ENCODE results near the gene NFIC.

The NFIC gene

DNA sequence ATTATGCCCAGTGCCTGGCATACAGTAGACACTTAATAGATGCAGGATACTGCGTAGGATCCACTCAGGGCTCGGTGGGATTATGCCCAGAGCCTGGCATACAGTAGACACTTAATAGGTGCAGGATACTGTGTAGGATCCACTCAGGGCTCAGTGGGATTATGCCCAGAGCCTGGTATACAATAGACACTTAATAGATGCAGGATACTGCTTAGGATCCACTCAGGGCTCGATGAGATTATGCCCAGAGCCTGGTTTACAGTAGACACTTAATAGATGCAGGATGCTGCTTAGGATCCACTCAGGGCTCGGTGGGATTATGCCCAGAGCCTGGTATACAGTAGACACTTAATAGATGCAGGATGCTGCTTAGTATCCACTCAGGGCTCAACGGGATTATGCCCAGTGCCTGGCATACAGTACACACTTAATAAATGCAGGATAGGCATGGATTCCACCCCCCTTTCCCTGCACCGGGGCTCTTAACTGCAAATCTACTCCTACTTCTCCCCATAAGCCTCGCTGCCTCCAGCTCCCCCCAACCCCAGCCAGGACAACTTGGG lies 89.1 kb downstream of the NFIC start:
- DNase-seq, result no peak

DNA sequence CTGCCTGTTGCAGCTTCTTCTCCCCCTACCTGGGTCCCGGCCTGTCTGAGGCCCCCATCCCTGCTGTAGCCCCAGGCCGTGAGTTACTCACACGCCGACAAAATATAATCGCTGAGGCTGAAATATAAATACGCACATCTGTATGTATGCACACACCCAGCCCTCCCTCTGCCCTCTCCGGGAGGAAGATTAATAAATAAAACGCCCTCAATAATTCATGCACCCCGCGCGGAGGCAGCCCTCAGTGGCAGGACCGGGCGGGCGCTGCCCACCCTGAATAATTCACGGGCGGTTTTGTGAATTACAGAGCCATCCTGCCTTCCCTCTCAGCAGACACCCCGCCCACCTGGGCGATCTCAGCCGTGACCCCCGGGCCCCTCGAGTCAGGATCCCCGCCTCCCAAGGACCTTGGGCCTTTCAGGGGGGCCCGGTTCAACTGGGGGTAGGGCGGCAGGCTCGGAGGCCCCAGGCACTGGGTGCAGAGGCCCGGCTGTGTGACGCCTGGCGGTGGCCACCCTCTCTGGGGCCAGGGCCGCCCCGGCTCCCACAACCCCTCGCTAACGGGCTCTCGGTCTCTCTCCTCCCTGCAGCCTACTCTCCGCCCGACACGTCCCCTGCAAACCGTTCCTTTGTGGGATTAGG lies 89.7 kb downstream of the NFIC start:
- no peak for DNase-seq

DNA sequence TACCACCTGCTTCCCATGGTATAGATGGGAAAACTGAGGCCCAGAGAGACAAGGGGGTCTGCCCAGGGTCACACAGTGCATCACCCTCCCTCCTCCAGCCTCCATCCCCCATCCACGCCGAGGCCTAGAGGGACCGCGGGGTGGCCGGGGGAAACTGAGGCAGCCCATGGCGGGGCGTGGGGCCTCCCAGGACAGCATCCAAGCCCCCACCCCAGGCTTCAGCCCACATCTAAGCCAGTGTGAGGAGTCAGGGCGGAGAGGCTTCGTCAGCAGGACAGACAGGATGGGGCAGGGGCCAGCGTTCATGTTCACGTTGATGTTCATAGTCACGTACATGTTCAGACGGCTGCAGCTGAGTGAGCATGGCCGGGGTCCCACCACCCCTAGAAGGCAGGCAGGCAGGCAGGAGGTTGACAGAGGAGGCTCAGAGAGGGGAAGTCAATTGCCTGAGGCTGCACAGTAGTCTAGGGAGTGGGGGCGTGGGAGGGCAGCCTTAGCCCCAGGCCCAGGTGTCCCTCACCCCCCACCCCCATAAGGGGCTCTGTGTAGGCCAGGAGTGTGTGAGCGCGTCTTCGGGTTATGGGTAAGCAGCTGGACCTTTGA lies 90.6 kb downstream of the NFIC start:
- DNase-seq, result no peak

DNA sequence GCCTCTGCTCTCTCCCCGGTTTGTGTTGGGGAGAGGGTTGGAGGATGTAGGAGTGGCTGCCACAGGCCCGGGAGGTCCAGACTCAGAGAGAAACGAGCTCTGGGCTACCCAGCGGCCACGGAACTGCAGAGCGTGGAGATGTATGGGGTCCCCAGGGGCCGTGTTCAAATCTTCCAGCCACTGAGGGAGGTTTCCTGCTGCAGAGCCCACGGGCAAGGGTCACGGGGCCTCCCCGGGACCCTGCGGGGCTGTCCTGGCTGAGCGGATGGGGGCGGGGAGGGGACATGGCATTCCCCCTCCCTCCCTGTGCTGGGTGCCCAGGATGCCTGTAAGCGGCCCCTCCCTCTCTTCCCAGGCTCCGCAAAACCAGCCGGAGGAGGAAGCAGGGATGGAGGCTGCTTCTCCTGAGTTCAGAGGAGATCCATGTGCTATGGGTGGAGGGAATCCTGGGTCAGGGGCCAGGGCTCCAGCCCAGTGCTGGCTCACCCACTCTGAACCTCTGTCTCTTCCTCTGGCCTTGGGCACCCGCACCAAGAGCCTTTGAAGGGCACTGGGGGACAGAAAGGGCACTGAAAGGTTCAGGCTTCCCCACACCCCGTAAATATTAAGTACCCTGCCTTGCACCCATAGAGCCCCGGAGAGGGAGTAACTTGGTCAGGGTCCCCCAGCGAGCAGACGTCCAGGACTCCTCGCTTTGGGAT lies 91.3 kb downstream of the NFIC start:
- no peak for DNase-seq

DNA sequence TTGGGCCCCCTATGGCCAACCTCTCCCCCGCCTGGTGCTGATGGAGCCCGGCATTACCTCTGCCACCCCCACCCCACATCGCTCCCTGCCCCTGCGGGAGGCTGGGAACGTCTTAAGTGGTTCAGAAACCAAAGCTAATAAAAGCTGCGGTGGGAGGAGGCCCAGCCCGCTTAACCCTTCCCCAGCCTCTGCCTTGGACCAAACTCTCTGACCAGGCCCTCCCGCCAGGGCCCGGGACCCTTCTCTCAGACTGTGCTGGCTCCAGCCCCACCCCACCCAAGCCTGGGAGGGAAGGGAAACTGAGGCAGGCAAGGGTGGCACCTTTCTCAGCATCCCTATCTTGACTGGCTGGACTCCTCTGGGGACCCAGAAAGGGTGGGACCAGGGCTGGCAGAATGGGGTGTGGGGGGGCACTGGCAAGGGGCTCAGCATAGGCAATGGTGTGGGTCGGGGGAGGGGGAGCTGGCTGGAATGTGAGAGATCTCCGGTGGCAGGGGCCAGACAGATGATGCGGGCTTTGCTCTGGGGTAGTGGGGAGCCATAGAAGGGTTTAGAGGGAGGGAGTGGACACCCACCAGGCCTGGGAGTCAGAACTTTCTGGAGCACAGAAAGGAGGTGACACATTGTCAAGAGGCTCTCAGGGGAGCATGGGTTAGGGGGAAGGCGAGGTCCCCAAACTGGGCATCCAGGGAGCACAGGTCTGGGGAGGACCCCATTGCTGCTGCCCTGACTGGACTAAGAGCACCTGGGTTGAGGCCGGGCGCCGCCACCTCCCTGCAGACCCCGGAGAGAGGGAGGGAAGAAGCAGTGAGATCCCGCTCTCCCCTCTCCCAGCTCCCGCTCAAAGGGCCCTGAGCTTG lies 92.1 kb downstream of the NFIC start:
- DNase-seq, result no peak

DNA sequence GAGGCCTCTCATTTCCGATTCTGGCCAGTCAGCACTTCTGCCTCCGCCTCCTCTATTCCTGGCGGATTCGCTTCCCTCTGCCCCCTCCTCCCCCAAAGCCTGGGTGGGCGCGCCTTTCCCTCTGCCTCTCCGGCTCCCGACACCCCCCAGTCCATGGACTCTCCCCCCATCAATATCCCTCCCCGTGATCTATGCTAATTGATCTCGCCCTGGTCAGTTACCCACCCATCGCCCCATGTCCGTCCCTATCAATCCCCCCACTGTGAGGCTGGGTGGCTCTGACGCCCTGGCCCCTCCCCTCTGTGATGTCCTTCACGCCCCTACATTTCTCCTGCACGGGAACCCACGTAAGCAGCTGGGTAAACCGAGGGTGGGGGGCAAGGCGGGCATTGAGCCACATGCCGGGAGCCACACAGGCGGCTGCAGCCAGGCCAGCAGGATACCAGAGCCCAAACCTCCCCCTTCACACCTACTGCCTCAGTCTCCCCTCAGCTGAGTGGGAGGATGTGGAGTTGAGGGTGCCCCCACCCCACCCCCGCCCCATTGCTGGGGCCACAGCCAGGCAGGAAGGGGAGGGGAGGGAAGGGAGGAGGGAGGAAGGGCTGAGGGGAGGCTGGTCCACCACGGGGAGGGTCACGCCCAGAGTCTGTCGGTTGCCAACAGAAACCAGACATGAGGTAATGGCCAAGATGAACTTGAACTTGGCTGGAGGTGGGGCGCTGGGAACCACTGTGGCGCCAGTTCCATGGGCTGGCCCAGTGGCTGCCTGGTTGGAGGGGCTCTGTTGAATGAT lies 92.9 kb downstream of the NFIC start:
- DNase-seq, result no peak

DNA sequence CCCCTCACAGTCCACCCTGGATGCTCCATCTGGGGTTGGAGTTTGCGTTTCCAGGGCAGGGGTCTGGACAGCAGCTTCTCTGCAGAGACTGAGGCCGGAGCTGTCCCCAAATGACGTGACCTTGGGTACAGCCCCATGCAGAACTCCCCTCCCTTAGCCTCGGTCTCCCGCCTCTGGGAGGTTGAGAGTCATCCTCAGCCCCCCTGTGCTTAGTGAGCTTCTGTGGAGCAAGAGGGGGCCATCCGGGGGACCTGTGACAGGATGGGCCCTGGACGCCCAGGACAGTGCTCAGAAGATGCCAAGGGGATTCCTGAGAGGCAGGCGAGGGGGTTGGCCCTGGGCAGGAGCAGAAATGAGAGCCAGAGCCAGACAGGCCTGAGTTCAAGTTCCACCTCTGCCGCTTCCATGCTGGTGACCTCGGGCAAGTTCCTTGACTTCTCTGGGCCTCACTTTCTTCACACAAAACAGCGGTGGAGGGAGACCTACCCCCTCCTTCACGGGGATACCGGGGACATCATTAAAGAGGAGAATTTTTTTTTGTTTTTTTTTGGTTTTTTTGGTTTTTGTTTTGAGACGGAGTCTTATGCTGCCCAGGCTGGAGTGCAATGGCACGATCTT lies 93.7 kb downstream of the NFIC start:
- DNase-seq, result no peak

DNA sequence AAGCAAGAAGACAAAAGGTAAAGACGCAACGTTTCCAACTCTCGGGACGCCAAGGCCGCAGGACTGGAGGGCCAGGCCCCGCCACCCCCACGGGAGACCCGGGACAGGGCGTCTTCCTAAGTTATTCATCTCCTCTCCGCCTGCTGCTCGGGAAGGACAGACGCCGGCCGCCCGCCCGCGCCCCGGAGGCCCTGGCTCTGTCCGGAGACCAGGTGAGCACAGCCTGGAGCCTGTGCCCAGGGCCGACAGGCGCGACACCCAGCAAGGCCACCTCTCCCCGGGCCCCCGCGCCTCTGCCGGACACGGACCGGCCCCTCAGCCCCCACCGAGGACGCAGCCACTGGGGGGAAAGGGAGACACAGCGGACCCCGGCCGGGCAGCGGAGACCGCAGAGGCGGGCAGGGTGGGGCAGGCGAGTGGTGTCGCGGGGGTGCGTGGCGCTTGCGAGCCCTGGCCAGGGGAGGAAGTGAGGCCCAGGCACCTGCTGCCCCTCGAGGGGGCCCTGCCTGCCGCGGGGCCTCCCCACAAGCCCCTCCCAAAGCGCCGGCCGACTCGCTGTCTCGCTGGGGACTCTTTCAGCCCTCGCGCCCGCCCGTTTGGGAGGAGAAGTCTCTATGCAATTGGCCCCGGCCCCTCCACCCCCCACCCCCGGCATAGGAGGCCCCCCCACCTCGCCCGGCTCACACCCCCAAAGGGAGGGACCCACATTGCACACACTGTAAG lies 96.8 kb downstream of the NFIC start:
- no peak for DNase-seq

DNA sequence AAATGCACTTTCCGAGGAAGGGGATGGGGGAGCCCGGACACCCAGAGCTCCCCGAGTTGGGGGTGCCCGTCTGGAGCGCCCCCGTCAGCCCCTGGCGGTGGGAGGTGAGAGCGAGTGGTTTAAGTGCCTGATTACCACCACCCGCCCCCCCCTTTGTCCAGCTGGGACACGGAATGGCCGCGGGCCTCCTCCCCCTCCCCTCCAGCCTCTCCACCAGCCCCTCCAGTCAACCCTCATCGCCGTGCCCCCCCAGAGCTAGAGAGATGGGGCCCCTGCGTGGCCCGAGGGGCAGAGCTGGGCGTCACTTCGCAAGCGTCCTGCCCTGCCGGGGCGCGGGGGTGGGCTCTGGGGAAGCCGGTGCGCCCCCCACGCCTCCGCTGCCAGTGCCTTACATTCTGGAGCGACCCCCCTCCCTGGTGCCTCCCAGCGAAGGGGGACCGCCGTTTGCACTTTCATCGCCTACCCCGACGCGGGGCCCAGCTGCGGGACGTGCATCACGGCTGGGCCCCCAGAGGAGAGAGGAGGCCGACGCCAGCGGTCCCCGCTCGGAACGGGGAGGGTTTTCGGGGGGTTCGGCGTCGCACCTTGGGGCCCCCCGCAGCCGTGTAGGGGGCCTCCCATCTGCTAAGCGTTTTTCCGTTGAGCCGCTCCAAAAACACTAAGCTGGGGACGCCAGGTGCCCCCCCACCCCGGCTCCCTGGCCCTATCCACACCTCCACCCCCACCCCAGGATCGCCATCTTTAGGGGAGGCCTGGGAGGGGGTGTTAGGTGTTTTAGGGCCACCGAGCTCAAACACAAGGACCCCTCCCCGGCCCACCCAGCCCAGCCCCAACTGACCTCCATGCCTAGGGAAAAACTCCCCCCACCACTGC lies 97.6 kb downstream of the NFIC start:
- no peak for DNase-seq

DNA sequence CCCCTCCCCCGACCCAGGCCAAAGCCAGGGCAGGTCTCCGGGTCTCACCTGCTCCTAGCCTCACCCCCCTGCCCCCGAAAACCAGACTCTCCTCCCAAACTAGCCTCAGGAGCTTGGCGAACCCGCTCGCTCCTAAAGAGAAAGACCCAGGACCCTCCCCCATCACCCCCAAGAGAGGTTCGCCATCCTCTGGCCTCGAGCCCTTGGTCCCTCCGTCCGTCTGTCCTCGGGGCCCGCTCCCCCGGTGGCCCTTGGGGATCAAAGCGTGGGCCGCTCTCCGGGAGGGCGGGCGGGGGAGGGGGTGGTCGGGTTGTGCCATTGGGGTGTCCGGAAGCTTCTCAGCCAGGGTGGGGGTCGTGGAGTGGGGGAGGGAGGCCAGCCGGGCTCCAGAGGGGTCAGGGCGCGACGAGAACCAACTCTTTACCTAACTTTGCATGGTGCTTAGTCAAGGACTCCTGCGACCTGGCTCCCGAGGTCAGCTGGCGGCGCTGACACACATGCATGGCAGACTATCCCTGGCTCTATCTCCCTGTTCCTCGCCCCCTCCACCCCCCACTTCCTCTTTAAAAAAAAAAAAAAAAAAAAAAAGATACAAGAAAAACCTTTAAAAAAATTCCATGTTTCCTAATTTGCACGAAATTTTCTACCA lies 98.3 kb downstream of the NFIC start:
- DNase-seq, result no peak

DNA sequence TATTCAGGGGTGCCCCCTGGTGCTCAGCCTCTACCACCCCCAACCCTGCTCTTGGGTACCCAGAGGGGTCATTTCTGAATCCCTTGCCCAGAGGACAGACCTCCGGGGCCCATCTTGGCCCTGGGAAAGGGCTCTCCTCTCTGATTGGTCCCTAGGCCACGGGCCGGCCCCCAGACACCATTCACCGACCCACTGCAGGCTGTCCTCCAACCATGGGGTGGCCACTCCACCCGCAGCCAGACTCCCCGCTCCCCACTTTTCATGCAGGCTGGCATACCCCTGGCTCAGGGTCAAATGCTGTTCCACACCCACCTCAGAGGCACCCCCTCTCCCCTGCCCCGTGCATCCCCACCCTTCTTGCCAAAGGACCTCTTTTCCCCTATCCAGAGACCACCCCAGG lies 99.2 kb downstream of the NFIC start:
- no peak for DNase-seq

DNA sequence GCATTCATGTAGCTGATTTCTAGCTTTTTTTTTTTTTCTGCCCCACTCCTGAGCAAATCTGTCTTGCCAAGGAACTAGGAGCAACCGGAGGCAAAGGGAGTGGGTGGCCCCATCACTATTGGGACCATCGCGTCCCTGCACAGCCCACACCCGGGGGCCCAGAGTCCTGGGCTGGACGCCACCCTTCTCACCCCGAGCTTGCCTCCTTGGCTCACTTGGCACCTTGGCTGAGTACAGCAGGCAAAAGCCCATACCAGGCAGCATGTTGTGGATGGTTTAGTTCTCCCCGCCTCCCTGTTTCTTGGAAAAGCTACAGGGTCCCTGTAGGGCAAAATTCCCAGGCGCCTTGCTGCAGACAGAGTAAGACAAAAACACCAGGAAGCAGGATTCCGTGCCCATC lies 100.3 kb downstream of the NFIC start:
- DNase-seq, result no peak

DNA sequence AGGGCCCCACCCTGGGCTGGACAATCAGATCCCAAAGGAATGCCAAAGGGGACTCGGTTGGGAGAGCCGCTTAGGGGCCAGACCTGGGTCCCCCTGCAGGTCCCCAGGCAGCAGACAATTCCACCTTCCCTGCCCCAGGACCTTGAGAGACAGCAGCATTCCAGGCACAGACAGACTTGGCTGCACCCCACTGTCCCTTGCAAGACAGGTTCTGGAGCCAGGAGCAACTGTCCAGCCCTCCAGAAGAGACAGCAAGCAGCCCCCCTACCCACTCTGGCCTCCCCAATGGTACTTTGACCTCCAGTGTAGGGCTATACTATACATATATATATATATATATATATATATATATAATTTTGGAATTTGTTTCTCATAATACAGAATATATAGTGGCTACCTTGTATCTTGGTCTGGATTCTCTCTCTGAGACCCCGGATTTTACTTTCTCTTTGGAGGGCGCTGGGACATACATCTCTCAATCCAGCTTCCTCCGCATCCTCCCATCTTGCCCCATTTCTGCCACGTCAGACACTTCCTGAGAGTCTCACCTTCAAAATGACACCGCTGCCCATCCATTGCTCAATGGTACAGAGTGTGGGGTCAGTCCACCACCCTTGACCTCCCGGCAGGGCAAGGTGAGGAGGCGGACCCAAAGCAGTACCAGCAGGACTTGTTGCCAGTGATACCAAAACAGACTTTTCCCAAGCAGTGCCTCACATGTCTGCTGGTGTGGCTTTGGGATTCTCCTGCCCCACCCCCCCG lies 101.2 kb downstream of the NFIC start:
- DNase-seq, result no peak

DNA sequence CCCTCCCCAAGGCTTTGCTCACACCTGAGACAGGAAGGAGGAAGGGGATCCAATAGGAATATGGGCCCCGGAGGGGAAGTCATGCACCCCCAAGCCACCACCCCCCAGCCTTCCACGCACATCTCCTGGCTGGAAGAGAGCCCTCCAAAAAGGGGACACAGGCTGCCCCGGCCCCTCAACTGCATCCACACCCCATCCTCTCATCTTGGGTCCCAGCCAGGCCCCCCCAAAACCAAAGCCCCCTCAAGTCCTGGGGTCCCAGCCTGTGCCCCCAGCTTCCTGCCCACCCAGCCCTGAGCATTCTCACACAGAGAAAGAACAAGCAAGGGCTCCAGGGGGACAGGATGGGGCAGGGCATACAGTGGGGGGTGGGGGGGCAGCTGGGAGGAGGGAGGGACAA lies 101.8 kb downstream of the NFIC start:
- DNase-seq, result no peak

DNA sequence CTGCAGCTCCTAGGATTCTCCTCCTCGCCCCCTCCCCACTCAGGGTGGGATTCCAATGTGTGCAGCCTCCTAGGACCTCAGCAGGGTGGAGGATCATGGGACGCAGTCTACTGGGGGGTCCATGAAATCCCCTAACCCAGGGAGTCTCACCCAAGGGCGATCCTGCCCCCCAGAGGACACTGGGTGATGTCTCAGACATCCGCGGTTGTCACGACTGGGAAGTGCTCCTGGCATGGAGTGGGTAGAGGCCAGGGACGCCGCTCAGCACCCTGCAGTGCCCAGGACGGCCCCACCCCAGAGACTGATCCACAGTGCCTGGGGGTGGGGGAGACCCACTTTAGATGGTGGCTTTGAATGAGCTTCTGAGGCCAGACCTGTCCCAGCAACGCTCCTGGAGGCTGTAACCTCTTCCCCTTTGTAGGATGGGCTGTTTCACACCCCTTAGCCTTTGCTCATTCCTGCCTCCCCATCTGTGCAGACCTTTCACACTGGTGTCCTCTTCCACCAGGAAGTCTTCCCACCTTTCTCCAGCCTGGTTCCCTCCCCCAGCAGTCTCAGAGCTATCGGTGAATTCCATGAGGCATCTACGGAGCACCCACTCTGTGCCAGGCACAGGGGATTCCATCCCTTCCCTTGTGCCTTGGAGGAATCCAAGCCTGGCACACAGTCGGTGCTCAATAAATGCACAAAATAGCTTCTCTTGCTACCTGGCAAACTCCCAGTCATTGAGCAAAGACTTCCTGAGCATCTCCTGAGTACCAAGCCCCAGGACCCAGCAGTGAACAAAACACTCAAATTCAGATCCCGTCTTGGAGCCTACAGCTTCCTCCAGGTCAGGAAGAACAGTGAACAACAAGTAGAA lies 103.5 kb downstream of the NFIC start:
- DNase-seq, result no peak

DNA sequence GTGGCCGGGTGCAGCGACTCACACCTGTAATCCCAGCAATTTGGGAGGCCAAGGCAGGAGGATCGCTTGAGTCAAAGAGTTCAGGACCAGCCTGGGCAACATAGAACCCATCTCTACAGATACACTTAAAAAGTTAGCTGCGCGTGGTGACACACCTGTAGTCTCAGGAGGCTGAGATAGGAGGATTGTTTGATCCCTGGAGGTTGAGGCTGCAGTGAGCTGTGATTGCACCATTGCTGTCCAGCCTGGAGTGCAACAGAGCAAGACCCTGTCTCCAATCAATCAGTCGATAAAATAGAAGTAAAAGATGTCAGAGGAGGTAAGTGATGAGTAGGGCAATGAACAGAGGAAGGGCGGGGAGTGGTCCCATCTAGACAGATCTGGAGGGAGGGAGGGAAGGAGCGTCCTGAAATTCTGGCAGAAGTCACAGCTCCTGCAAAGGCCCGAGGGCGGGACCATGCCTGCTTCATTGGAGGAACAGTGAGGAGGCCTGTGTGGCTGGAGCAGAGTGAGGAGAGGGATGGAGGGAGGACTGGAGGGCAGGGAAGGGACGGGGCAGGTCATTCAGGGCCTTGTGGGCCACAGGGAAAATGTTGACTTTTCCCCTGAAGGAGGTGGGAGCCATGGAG lies 104.2 kb downstream of the NFIC start:
- no peak for DNase-seq

DNA sequence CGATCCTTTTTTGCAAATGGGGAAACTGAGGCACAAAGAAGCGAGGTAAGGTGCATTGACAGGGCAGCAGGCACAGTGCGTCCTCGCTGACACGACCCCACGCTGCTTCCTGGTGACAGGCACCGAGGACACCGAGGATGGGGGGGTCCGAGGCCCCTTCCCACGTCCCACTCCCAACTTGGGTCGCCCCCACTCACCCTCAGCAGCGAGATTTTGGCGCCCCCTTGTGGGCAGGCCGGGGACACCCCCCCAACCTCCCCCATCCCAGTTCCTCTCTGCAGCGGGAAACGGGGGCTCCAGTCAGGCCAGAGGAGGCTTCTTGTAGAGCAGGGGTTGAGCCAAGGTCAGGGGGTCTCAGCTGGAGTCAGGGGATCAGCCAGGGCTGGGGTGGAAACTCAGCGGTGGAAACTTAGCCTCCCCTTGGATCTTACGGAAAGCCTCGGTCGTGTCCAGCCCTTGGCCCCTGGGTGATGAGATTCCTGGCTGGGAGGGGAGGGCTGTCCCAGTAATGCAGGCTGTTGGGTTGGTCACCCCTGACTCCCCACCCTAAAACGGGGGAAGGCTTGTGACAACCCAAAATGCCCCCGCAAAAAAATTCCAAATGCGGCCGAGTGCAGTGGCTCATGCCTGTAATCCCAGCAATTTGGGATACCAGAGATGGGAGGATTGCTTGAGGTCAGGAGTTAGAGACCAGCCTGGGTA lies 105.7 kb downstream of the NFIC start:
- no peak for DNase-seq
